Stimulated activated CD4-positive, alpha-beta T cell treated with anti-CD3 and anti-CD28 coated beads, Interleukin-4, amount 100 ng/mL, for 48 hours (primary cell): ENCODE measurements around the gene VMP1.
"Not testable (repeated sequence)": the region's sequence is repeated elsewhere in the genome, so short reads cannot be mapped to it uniquely, and the experiment has no call there.

Experiments used
- DNase-seq, 2 donors: peaks; one replicate each; pipeline ENCODE4 v3.0.0-alpha.2; 2020; ENCODE audit warnings: low read depth in 2 of 2

The VMP1 gene

DNA sequence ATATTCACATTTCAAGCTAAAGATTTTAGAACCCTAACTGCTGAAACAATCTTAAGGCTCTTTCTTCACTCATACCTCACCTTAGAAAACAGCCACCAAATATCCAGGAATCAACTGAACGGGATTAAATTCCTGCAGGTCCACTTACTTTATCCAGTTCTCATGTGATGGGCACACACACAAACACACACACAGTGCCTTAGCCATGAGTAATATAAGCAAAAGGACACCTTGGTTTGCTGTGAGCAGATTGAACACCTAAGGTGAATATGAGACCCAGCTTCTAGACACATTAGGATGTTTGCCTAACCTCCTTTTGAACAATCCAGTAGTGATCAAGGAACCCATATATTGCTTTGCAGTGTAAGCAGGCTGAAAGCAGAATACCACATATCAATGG is 103.8 kb downstream of the VMP1 start:
- no peak for DNase-seq

DNA sequence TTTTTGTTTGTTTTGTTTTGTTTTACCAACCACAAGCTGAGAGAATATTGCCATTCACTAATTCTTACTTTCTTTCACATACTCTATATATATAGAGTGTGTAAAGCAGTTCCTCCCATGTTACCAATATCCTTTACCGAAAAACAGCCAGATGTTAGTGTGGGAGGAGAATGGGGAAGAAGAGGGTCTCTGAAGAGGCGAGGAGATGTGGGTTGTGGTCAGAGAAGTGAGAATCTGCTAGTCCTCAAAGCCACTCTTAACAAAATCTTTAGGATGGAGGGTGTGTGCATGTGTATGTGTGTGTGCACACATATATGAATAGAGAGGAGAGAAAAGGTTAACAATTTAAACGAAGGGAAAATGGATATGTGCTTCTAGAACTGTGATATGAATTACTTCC is 104.7 kb downstream of the VMP1 start:
- no peak for DNase-seq

DNA sequence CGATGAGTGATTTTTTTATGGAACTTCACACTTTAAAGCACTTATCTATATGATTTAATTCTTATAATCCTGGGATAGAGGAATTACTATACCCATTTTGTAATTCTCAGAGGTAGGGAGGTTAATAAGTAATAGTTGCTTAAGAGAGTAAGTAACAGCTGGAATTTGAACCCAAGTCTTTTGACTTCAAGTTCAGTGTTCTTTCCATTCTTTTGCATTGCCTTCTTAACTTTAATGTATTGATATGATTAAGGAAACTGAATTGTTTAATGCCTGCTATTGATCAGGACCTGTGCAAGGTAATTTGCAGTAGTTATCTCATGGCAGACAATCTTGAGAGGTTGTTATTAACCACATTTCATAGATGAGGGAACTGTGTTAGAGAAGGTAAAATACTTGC is 106.8 kb downstream of the VMP1 start:
- DNase-seq, result no peak

DNA sequence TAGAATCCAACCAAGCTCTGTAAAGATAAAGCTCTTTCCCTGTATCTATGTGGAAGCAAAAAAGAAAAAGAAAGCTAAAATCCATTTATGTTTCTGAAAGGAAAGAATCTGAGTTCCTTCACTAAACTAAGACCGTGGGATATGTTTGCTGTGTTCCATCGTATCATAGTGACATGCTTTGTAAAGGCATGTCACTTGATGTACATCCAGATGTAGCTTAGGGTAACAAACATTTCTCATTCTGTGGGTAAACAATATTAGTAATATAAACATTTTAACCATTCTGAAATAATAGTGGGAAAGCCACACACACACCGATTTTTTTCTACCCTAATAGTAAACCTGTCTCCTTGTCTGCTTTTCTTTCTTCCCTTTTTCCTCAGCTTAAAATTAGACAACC is 107.2 kb downstream of the VMP1 start:
- DNase-seq, result no peak

DNA sequence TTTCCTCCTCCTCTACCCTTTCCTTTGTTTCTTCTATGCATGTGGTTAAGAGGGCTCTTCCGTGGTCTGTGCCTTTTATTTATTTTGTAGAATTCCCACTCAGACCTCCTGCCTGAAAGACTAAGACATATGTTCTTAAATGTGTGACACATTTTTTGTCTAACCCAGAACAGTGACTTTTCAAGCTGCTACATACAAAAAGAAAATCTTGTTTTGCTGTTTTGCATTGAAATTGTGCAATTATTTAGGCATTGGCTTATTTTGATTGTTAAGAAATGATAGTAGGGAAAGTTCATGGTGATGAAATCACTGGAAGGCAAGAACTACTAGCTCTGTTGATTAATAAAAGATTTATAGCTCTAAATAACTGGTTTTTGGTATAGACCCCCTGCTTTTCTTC is 108.5 kb downstream of the VMP1 start:
- DNase-seq, result no peak

DNA sequence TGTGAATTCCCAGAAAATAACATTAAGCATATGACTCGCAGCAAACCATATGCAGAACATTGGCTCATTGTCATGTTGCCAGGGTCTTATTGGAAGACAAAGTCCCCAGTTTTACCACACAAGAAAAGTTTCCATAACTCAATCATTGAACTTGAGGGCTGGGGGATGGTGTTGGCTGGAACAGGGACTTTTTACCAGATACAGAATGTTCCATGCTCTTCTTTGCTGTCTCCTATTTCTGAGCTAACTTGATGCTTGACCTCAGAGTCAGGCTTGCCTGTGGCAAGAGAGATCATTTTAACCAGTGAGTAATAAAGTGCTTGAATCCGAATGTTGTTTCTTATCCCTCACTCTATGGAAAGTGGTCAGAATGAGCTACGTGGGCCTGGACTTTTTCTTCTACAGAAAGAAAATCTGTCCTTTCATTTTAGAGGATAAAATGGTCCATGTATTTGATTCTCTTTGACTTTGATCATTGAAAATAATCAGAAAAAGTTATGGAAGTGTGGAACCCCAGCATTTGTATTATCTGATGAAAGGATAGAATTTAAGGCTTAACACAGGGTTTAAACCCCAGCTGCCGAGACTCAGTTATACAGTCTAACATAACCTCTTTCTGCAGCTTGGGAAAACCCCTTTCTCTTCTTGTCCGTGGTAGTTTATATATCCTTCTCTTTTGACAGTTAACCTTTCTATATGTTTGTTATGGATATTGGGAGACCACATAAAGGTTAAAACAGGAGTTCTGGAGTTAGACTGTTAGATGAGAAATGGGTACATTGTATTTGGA is 118.3 kb downstream of the VMP1 start:
- no peak for DNase-seq

DNA sequence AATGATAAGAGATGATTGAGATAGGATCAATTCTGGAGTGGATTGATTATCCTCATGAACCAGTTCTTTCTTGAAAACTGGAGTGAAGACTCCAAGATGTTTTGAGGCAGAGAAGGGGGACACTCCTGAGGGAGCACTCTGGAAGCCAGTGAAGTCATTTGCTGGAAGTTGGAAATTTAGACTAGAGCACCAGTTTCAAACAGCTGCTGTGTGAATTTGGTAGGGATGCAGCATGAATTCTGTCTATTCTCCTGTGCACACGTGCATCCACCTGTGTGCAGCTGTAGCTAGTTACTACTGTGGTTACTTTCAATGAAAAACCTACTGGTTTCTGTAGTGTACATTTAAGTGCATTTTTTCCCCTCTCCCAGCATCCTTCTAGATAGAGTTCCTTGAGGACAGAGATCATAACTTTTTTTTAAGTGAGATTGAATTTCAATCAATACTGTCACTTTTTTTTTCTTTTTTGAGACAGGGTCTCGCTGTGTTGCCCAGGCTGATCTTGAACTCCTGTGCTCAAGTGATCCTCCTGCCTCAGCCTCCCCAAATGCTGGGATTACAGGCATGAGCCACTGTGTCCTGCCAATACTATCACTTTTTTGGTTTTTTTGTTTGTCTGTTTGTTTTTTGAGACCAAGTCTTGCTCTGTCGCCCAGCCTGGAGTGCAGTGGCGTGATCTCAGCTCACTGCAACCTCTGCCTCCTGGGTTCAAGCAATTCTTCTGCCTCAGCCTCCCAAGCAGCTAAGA is 119.4 kb downstream of the VMP1 start:
- DNase-seq, result no peak

DNA sequence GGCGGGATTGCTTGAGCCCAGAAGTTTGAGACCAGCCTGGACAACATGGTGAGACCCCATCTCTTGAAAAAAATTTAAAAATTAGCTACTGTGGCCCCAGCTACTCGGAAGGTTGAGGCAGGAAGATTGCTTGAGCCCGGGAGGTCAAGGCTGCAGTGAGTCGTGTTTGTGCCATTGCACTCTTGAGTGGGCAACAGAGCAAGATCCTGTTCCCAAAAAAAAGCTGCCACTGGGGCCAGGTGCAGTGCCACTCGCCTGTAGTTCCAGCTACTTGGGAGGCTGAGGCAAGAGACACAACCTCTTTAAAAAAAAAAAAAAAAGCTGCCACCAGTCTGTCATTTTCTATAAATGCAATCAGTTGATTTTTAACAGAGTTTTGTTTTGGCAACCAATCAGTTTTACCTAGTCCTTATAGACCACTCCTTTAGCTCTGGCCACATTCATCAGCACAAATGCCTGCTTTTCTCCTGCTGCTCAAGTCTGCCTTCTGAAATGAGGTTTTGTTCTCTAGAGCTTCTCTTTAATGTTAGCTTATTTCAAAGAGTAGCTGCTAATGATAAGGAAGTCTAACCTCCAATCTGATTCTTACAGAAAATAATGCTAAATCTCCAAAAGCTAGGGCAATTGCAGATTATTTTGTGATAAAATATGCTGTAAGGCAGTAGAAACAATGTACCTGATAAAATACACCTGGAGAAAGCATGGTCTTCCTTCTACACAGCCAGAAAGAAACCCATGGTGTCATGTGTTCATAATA is 120.4 kb downstream of the VMP1 start:
- no peak for DNase-seq

DNA sequence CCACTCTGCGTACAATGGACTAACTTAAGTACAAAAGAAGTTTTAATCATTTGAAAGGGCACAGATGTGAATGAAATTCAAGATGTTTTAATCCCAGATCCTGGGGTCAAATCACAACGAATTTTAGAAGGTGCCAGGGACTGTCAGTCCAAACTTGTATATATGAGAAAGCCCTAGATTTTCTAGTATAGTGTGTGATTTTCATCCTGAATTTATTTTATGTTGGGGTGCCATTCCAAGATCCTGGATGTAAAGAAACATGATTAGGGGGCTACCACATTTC is 121.0 kb downstream of the VMP1 start:
- no peak for DNase-seq

DNA sequence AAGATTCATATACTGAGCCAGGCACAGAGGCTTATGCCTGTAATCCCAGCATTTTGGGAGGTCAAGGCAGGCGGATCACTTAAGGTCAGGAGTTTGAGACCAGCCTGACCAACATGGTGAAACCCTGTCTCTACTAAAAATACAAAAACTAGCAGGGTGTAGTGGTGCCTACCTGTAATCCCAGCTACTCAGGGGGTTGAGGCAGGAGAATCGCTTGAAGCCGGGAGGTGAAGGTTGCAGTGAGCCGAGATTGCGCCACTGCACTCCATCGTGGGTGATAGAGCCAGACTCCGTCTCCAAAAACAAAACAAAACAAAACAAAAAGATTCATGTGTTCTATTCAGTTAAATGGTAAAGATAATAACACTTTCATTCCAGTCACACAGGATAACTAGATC is 121.4 kb downstream of the VMP1 start:
- not testable (repeated sequence) for DNase-seq

DNA sequence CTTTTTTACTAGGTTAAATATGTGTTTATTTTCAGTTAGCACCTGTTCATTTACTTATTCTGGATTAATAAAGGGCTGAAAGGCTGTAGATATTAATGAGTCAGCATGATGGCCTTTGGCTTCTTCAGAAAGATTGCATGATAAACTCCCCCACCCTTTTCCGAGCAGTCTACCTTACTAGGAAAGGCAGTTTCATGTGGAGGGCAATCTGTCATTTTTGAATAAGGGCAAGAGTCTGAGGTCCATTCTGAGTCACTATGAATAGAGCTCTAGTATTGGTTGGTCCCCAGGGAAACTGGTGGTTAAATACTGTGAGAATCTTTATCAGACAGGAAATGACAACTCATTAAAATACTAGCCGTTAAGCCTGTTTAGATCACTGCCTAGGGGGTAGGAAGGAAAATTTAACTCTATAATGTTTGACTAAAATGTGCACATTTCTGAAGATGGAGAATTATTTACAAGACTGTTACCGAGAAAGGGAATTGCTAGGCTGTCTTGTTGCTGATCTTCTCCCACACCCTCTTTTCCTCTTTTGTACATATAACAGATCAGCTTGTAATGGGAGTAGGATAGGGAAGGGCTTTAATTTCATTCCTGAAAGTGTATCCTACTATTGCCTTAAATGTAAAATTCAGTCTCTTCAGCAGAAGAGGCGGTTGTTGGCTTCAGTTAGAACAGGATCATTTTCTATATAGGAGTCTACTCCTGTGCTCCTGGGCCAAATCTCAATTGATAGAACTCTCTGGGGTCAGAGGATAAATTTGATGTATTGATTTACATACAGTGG is 122.0 kb downstream of the VMP1 start:
- DNase-seq, result no peak

DNA sequence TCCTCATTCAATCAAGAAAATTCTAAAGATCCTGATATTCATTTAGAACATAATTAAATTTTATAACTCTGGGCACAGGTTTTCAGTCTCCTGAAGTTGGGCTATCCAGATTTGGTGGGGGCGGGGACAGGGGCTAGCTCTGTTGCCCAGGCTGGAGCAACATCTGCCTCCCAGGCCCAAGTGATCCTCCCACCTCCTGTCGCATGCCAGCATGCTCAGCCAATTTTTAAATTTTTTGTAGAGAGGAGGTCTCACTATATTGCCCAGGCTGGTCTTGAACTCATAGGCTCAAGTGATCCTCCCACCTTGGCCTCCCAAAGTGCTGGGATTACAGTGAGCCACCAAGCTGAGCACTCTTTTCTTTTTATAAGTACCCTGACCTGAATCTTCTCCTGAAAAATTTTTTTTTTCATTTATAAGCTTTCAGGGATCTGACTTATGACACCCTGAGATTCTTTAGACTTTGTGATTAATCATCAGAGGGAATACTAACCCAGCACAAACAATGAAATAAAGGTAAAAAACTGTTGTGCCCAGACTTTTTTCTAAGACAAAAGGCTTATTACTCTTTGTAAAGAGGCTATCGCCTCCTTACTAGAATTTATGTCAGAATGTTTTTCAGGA is 122.7 kb downstream of the VMP1 start:
- no peak for DNase-seq

DNA sequence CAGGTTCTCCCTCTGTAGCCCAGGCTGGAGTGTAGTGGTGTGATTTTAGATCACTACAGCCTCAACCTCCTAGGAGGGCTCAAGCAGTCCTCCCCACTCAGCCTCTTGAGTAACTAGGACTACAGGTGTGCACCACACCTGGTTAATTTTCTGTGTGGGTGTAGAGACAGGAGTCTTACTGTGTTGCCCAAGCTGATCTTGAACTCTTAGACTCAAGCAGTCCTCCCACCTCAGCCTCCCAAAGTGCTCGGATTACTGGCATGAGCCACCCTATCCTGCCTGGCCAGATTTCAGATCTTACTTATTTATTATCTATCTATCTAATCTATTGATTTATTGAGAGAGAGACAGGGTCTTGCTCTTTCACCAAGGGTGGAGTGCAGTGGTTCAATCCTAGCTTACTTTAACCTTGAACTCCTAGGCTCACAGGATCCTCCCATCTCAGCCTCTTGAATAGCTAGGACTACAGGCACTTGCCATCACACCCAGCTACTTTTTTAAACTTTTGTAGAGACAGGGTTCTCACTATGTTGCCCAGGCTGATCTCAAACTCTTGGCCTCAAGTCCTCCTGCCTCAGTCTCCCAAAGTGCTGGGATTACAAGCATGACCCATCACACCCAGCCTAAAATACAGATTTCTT is 123.5 kb downstream of the VMP1 start:
- no peak for DNase-seq

DNA sequence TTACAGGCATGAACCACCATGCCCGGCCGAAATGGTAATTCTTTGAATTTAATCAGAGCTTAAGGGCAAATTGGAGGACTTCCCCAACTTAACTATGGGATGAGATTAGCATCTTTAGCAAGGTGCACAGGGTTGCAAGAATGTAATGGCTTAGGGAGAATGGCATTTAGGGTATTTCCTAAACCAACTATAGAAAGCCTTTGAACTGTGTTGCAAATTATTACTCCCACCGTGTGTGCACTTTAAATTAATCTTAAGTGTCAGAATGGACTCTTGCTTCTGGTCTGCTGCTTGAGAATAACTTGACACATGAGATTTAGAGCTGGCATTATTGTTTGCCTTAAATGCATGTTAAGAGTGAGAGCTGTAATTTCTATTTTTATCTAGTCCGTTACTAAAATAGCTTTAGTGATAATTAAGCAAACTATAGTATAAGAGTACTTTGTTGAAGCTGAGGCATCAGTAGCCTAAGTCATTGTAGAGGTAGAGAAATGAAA is 125.5 kb downstream of the VMP1 start:
- DNase-seq, result no peak

DNA sequence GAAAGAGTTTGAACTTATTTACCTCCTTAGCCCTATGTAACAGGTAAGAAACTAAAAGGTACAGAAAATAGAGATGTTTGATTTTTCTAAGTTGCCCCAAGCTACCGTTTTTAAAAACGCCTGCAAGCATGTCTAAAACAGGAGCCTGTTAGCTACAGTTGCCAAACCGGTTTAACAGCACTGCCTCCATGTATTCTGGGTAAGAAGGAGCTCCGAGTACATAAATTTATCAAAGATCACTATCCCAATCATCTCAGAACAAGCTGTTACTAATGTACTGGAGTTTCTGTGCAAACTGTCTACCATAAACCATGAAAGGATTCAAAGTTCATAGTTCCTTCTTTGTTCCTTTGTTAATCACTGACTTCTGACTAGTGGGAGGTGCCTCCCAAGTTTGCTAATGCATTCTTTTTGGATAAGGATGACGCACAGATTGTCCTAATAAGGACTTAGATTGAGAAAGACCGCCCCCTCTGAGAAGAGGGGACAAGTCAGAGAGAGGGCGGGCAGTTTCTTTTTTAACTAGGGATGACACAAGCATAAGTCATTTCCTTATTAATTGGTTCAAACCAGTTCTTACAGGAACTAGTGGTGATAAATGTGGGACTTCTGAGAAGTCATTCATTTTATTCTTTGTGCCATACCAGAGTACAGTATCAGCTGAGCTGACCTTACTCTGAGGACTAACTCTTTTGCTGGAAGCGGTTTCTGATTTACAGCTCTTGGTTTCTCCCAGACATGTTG is 130.0 kb downstream of the VMP1 start:
- DNase-seq, result no peak

DNA sequence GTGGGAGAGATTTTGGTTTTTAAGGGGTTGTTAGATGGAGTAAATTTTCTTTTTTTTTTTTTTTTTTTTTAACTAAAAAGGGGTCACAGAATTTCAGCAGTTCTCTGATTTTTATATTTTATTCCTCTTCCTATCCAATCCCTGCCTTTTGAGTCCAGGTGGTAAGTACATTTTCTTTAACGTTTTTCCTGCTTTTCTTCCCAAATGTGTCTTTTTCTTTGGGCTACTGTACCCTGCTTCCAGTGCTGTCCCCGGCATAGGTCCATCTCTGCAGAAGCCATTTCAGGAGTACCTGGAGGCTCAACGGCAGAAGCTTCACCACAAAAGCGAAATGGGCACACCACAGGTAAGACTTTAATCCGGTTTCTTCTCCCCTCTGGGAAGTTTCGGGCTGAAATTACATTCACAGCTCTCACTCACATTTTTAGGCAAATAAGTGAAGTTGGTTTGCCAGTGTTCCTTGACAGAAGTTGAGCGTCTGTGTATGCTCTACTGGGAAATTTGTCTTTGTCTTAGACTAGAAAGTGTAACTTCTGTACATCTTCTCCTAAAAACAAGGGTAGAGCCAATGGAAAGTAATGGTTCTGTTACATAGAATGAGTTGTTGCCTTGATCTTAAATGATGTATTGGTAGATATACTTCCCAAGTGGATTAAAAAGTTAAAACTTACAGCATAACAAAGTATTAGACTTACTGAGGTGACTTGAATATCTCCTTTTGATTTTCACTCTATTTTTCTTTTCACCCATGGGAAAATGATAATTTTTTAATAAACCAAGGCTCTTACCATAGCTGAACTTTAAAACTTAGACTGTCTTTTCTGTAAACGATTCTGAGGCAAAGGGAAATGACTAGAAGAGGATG is 130.8 kb downstream of the VMP1 start:
- DNase-seq, result no peak

DNA sequence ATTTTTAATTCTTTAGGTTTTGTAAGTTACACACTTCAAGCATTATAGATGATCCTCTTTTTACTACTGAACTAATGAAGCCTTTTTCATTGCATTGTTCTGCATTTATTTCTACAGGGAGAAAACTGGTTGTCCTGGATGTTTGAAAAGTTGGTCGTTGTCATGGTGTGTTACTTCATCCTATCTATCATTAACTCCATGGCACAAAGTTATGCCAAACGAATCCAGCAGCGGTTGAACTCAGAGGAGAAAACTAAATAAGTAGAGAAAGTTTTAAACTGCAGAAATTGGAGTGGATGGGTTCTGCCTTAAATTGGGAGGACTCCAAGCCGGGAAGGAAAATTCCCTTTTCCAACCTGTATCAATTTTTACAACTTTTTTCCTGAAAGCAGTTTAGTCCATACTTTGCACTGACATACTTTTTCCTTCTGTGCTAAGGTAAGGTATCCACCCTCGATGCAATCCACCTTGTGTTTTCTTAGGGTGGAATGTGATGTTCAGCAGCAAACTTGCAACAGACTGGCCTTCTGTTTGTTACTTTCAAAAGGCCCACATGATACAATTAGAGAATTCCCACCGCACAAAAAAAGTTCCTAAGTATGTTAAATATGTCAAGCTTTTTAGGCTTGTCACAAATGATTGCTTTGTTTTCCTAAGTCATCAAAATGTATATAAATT is 132.3 kb downstream of the VMP1 start:
- no peak for DNase-seq

DNA sequence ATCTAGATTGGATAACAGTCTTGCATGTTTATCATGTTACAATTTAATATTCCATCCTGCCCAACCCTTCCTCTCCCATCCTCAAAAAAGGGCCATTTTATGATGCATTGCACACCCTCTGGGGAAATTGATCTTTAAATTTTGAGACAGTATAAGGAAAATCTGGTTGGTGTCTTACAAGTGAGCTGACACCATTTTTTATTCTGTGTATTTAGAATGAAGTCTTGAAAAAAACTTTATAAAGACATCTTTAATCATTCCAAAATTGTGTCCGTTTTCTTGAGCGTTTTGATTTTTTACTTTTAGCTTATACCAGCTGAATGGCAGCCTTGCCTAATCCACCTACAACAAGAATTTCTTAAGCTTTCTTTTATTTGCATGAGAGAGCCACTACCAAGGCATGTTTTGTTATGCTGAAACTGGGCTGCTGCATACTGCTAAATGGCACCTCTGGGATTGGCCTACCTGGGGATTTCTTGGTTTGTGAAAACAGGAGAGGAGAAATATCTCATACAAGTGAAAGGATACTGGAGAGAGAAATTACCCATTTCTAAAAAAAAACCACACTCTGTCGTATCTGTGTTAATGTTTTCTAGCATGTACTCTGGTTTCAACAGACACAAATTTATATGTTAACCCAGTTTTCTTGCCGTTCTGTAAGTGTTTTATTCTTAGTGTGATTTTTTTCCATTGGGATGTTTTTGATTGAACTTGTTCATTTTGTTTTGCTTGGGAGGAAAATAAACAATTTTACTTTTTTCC is 133.1 kb downstream of the VMP1 start:
- DNase-seq, result no peak
